ENCODE results near the gene VARS1.

DNA sequence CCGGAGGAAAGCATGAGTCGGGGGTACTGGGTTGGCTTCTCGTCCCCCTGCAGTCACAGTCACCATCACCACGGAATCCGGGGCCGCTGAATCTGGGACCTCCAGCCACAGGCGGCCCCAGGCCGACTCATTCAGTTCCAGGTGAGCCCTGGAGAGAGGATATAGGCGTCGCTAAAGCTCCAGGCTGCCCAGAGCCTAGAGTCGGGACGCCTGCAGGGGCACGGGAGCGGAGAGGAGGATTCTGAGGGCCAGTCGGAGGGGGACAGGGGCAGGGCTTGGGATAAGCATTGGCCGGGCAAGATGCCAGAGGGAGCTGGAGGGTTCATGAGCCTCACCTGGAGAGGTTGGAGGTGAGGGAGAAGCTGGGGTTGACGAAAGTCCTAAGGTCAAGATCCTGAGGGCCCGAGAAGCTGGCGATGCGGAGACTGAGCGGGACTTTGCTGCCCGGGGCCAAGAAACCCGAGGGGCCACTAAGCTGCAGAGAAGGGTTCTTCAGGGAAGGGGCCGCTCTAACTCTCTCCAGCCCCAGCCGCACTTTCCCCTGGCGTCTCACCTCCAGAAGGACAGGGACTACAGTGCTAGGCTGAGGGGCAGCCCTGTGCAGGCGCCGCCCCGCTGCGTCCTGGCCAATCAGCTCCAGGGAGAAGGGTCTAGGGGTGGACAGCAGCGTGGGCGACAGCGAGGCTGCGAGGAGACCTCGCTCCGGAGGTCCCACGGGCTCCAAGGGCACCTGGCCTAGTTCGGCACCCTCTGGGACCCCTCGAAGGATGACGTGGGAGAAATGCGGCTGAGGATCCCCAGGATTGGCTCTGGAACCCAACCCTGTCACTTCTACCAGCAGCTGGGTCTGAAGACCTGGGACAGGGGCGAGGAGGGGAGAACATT is 29.4 kb downstream of the VARS1 start:
- no peak for TF ChIP-seq POLR2A (IDR thresholded peaks at IDR 0.05)
- TF ChIP-seq, protein P1, sequence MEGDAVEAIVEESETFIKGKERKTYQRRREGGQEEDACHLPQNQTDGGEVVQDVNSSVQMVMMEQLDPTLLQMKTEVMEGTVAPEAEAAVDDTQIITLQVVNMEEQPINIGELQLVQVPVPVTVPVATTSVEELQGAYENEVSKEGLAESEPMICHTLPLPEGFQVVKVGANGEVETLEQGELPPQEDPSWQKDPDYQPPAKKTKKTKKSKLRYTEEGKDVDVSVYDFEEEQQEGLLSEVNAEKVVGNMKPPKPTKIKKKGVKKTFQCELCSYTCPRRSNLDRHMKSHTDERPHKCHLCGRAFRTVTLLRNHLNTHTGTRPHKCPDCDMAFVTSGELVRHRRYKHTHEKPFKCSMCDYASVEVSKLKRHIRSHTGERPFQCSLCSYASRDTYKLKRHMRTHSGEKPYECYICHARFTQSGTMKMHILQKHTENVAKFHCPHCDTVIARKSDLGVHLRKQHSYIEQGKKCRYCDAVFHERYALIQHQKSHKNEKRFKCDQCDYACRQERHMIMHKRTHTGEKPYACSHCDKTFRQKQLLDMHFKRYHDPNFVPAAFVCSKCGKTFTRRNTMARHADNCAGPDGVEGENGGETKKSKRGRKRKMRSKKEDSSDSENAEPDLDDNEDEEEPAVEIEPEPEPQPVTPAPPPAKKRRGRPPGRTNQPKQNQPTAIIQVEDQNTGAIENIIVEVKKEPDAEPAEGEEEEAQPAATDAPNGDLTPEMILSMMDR (IDR thresholded peaks at IDR 0.05) = no peak
- no peak for TF ChIP-seq POLR2AphosphoS5 (IDR thresholded peaks at IDR 0.05; ENCODE audit: insufficient read depth in 1 of 2, low read depth in 1 of 2)

Measured in vagina (tissue), 2 donors.